Retinal pigment epithelial cell (primary cell): ENCODE data around the gene CCDC28A.

Source experiments
- DNase-seq: peaks from one replicate; pipeline ENCODE4 v3.0.0-alpha.2; 2010; ENCODE audit warnings: low read depth
- H3K4me3 ChIP-seq: 2 replicates; pipeline ENCODE4 v1.5.1; 2011; ENCODE audit warnings: mild to moderate bottlenecking, low read length, control low read depth, moderate library complexity
- CTCF ChIP-seq: conservative IDR thresholded peaks from 2 replicates; pipeline ENCODE4 v1.5.1; 2011; ENCODE audit warnings: low read depth, low read length, control low read depth, inconsistent platforms

The CCDC28A gene

GRCh38 chr6:138787138-138787537, 13.6 kb downstream of the CCDC28A start:
- TF ChIP-seq CTCF: no peak
- no peak overlapping the region for H3K4me3 ChIP-seq
- no peak for DNase-seq

DNA sequence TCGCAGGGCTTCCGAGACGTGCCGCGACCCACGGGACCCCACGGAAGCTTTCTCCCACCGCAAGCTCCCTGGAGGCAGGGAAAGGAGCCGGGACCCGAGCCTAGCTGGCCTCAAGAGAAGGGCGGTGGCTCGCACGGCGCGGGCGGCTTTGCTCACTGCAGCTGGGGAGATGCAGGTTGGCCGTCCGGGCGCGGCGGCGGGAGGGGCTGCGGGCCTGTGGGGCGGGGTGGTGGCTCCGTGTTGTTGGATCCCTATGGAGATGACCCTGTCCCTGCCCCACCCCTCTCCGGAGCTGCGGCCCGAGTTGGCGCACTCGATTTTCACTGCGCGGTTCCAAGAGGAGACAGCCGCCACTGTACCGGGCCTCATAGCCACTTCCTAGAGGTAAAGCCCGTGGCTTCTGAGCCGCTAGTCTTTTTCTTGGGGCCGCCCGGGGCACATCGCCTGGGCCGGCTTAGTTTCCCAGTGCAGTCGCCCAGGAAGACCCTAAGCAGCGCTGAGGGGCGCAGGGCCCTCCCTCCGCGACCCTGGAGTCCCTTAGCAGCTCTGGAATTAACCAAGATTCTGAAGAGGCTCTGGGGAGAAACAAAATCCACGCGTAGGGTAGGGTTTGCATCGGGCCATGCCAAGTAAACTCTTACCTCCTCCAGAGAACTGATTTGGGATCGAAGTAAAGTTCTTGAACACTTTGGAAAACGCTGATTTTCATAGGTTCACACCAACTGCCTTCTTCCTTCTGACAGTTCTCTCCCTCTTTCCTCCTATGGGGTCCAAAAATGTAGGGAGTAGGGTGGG, 22.4 kb downstream of the CCDC28A start, which contains the start of gene ECT2L:
Gene ECT2L, plus strand, starts transcription at position 279 of the 795 bp plus-strand sequence. CDS start 17,188 bp downstream, outside the sequence.
- H3K4me3 ChIP-seq: peak within 1 kb of the TSS; percentile 46
- no peak for DNase-seq
- no peak for TF ChIP-seq CTCF

DNA sequence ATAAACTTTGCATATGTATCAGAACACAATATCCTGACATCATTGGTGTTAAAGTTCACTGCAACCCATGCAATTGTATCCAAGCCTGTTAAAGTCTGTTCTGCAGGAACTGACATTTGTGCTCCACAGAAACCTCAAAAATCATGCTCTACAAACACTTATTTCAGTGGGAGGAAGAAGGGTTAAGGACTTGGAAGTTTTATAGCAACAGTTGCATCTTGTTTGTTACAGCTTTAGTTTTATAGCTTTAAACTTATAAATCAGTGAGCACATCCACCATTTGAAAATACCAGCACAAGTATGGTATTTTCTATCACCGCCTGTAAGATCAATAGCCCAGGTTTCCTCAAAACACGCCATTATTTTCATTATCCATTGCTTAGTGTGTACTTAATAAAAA, 23.2 kb downstream of the CCDC28A start:
- H3K4me3 ChIP-seq: no peak overlapping the region
- DNase-seq: no peak
- TF ChIP-seq CTCF: no peak

DNA sequence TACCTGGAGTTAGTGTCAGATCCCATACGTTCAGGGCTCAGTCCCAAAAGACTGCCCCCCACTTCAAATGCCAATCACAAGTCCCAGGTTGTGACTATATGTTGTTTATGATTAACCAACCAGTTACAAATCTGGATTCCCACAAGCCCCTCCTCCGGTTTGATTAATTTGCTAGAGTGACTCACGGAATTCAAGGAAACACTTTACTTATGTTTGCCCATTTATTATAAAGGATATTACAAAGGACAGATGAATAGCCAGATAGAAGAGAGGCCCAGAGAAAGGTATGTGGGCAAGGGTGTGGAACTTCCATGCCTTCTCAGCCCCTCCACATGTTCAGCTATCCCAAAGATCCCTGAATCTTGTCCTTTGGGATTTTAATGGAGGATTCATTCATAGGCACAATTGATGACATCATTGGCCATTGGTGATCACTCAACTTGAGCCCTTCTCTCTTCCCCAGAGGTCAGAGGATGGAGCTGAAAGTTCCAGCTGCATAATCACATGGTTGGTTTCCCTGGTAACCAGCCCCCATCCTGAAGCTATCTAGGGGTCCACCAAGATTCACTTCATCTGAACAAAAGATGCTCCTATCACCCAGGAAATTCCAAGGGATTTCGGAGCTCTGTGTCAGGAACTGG, 24.4 kb downstream of the CCDC28A start:
- DNase-seq: no peak
- no peak overlapping the region for H3K4me3 ChIP-seq
- TF ChIP-seq CTCF: no peak

DNA sequence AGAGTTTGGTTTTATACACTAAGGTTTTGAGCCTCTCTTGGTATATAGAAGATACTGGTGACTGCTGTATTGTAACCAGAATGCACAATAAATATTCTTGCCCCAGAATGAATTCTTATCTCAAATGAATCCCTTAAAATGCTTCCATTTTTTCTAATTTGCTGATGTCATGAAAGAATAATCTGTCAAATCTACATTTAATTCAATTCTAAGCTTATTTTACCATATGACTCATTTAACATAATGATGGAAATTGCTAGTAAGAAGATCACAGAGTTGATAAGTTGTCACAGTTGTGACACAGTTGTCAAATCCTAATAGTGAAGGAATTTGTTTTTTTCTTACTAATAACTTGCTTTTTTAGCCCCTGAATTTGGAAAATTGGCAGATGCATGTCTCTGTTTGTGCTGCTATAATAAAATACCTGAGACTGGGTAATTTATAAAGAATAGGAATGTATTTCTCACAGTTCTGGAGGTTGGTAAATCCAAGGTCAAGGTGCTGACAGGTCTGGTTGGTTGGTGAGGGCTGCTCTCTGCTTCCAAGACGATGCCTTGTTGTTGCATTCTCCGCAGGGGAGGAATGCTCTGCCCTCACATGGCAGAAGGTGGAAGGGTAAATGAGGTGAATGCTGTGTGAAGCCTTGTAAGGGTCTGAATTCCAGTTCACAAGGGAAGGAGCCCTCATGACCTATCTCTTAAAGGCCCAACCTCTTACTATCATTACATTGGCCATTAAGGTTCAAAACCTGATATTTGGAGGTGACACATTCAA, 27.0 kb downstream of the CCDC28A start:
- peak; percentile 22 for TF ChIP-seq CTCF
- no peak for DNase-seq
- no peak overlapping the region for H3K4me3 ChIP-seq

DNA sequence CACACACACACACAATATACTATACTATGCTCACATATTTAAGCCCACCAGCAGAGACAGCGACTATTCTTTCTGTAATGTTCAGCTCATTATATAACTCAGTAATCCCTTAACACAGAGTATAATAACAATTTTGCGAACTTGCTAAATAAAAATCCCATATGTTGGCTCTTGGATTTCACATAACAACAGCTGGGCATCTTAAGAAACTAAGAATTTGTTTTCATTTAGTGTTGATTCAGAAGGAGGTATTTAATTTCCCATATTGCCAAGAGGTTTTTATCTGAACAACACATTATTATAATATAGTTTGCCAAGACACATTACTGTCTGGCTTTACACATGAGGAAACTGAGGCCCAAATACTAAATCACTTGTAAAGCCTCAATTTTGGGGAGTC, 29.8 kb downstream of the CCDC28A start:
- H3K4me3 ChIP-seq: no peak overlapping the region
- DNase-seq: no peak
- no peak for TF ChIP-seq CTCF
